Measurements from ENCODE around the gene IQSEC1. TPM values are rescaled to one million over a fixed set of nuclear protein-coding genes. Genes with fewer than 3 reads are reported as not detected.
A peak's percentile ranks its signal among the peaks of the same experiment; 100 is the strongest.

IQSEC1 gene
- total and polyA plus RNA-seq, 10 of the 15 experiments (the other 5 are each of a cell fraction or from before 2014, with no cell fraction given), result 0.92 to 55.2 (median 8.5) TPM

DNA sequence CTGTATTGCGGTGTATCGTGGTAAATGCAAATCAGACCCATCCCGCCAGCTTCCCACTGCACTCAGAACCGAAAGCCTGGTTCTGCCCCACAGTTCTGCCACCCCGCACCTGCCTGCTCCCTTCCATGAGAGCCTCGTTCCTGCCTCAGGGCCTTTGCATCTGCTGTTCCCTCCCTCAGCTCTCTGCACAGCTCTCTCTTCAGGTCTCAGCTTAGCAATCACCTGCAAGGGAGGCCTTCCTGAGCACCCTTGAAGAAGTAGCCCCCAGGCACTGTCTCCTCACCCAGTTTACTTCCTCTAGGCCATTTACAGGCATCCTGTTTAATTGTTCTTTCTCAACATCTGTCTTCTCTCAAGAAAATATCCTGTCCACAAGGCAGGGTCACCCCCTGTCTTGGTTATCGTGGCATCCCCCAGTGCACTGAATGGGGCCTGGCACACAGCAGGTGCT, 13.3 kb upstream of the IQSEC1 start:
- ATAC-seq, result peak; percentile 36
- peak overlapping the region; percentile 1; the same call in 1 of the 2 replicates for H3K27ac ChIP-seq (ENCODE audit: control insufficient read depth, insufficient read depth)
- intact Hi-C loops (cut with micrococcal nuclease; ENCODE audit: unreplicated experiment), result loop anchor here (2.0 kb wide), 1 partner anchor 72 kb away; no protein-coding TSS in a partner anchor
- DNase-seq (ENCODE audit: low read depth, low spot score), result no peak
- no peaks in the 10 kb centered on the region for H3K79me2 ChIP-seq (ENCODE audit: control insufficient read depth, insufficient read depth, low read length)
- no peaks in the 10 kb centered on the region for H3K36me3 ChIP-seq (ENCODE audit: control insufficient read depth in 2 of 2, insufficient read depth in 2 of 2, low read length in 1 of 2)
- 28% methylated on average over 7 of the region's 7 CpGs for WGBS (ENCODE audit: insufficient coverage, insufficient replicate concordance, low lambda C conversion rate, missing lambda C conversion rate)
- peaks cover 54% of the 10 kb centered on the region for H3K4me1 ChIP-seq (ENCODE audit: control insufficient read depth, insufficient read depth, low read length)
- BruUV-seq (replicated peaks), result no TSS peak
- TF ChIP-seq RFX5 (IDR thresholded peaks at IDR 0.05; ENCODE audit: low read depth, low read length) (no peak), GABPA (IDR thresholded peaks at IDR 0.05; ENCODE audit: low read depth) (no peak), ZNF24 (IDR thresholded peaks at IDR 0.05) (0 out of 2 replicates have a peak, but pooled peaks have one; percentile 4), BRCA1 (IDR thresholded peaks at IDR 0.05; ENCODE audit: low read depth, low read length) (no peak), SMARCA5 (IDR thresholded peaks at IDR 0.05) (0 out of 2 replicates have a peak, but pooled peaks have one; percentile 51), SRF (IDR thresholded peaks at IDR 0.05; ENCODE audit: low read depth in 2 of 2, low read length in 2 of 2) (peak in 1 of 2 experiments; percentile 42; a peak in 1 of 4 replicates), EED (IDR thresholded peaks at IDR 0.05; ENCODE audit: low read depth) (no peak), NFYA (IDR thresholded peaks at IDR 0.05; ENCODE audit: borderline replicate concordance, low read depth, low read length) (no peak), CREB1 (IDR thresholded peaks at IDR 0.05; ENCODE audit: low read depth) (no peak)
- peak overlapping the region; percentile 39 for H3K4me2 ChIP-seq (ENCODE audit: control insufficient read depth, insufficient read depth)
- no peaks in the 10 kb centered on the region for H3K9me3 ChIP-seq (replicated peaks; ENCODE audit: control insufficient read depth, insufficient read depth, low read length)
- no peaks in the 10 kb centered on the region for H4K20me1 ChIP-seq (ENCODE audit: control insufficient read depth, insufficient read depth)
- ChIA-PET POLR2A (interaction anchor here (1.5 kb wide), 1 partner anchor 76 kb away, joined by 4 read pairs; no protein-coding TSS in a partner anchor), SMC1A (ENCODE audit: uncharacterized antibody, unreplicated experiment) (interaction anchor here (0.6 to 1.5 kb wide), 3 partner anchors 15 to 365 kb away, joined by 3 to 8 read pairs (median 3); no protein-coding TSS in a partner anchor), CTCF (interaction anchor here (0.9 to 1.5 kb wide), 3 partner anchors 39 to 375 kb away, joined by 3 to 5 read pairs (median 3); no protein-coding TSS in a partner anchor), RAD21 (ENCODE audit: unreplicated experiment) (interaction anchor here (0.6 to 1.3 kb wide), 9 partner anchors 16 to 365 kb away, joined by 3 to 6 read pairs (median 3); no protein-coding TSS in a partner anchor)
- FAIRE-seq, result peak; percentile 68
- no peak overlapping the region for H3K4me3 ChIP-seq
- no peak overlapping the region; the same call in 1 of the 2 replicates for H2AFZ ChIP-seq (ENCODE audit: control insufficient read depth, low read depth, low read length)
- no peak overlapping the region for H3K9ac ChIP-seq (ENCODE audit: control insufficient read depth, insufficient read depth, low read length)
- in situ Hi-C loops (cut with MboI), result loop anchor here (5.0 kb wide), 1 partner anchor 366 kb away; no protein-coding TSS in a partner anchor
- no peaks in the 10 kb centered on the region for H3K27me3 ChIP-seq (replicated peaks in 1 of 2; ENCODE audit: control insufficient read depth in 2 of 2, insufficient read depth in 2 of 2, low read length in 1 of 2)

Measured in GM12878 (cell line).